Adrenal gland (tissue), 5 donors: ENCODE data around the gene TOR1B.

Source experiments
- POLR2A ChIP-seq, 2 donors: fragments of 450-650 bp; IDR thresholded peaks; one replicate each; pipeline ENCODE4 v1.6.1; 2017; ENCODE audit warnings: antibody characterized with exemption in 2 of 2, mild to moderate bottlenecking in 2 of 2, moderate library complexity in 1 of 2
- TF ChIP-seq, protein P1 (sequence below), 6 experiments: fragments of 450-650 bp in 4 of 6; fragments of 200-600 bp in 2 of 6; sonication (generic) in 1 of 6; IDR thresholded peaks; 1 replicate in 5 of 6; 2 replicates in 1 of 6; pipeline versions ENCODE4 v1.5.1 to v1.8.0; 2016 to 2021; ENCODE audit warnings: antibody characterized with exemption in 6 of 6, mild to moderate bottlenecking in 2 of 6, moderate library complexity in 1 of 6
- donor health status: DM: no; HTN: no; CAD: no.

DNA sequence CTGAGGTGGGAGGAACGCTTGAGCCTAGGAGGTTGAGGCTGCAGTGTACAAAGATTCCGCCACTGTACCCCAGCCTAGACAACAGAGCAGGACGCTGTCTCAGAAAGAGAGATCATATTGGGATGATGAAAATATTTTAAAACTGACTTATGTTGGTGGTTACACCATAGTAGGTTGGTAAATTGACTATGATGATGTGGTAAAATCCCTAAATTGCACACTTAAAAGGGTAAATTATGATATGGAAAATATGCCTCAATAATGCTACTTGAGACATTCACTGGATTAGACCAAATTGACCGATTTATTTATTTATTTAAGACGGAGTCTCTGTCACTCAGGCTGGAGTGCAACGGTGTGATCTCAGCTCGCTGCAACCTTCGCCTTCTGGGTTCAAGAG, 21.9 kb upstream of the TOR1B start:
- TF ChIP-seq POLR2A (IDR thresholded peaks at IDR 0.05) = no peak
- TF ChIP-seq, protein P1, sequence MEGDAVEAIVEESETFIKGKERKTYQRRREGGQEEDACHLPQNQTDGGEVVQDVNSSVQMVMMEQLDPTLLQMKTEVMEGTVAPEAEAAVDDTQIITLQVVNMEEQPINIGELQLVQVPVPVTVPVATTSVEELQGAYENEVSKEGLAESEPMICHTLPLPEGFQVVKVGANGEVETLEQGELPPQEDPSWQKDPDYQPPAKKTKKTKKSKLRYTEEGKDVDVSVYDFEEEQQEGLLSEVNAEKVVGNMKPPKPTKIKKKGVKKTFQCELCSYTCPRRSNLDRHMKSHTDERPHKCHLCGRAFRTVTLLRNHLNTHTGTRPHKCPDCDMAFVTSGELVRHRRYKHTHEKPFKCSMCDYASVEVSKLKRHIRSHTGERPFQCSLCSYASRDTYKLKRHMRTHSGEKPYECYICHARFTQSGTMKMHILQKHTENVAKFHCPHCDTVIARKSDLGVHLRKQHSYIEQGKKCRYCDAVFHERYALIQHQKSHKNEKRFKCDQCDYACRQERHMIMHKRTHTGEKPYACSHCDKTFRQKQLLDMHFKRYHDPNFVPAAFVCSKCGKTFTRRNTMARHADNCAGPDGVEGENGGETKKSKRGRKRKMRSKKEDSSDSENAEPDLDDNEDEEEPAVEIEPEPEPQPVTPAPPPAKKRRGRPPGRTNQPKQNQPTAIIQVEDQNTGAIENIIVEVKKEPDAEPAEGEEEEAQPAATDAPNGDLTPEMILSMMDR (IDR thresholded peaks at IDR 0.05) = no peak
